ENCODE measurements around the gene SMARCC2.
"Not testable (repeated sequence)": the region's sequence is repeated elsewhere in the genome, so short reads cannot be mapped to it uniquely, and the experiment has no call there.

The SMARCC2 gene

DNA sequence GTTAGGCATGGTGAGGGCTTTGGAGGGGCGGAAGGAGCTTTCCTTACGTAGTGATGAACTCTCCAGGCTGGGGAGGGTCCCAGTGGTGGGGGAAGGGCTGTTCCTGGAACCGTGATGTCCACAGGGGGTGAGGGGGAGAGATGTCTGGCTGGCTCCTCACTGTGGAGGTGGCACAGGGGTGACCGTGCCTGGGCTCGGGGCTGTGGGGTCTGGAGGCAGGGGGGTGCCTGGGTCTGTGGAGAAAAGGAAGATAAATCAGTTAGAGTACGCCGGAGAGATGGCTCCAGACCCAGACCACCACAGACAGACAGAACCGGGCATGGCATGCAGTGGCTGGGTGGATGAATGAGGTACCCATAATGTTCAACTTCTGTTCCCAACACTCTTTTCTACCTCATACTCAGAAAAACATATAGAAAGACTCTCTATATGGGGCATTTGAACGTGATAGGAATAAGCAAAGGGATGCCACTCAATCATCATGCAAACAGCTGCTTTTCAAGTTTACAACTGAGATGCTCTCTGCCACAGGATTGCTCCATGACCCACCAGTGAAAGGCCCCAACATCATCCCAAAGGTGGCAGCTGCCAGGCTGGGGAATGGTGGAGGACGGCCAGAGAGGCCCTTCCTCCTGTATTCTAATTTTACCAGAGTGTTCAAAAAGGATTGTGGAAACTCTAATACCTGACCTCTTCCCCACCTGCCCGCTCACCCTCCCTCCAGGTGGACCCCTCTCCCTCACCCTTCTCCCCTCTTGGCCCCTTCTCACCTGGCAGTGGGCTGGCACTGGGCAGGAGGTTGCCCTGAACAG is 25.5 kb downstream of the SMARCC2 start:
- no peak for DNase-seq (ENCODE audit: low read depth in 2 of 2)

DNA sequence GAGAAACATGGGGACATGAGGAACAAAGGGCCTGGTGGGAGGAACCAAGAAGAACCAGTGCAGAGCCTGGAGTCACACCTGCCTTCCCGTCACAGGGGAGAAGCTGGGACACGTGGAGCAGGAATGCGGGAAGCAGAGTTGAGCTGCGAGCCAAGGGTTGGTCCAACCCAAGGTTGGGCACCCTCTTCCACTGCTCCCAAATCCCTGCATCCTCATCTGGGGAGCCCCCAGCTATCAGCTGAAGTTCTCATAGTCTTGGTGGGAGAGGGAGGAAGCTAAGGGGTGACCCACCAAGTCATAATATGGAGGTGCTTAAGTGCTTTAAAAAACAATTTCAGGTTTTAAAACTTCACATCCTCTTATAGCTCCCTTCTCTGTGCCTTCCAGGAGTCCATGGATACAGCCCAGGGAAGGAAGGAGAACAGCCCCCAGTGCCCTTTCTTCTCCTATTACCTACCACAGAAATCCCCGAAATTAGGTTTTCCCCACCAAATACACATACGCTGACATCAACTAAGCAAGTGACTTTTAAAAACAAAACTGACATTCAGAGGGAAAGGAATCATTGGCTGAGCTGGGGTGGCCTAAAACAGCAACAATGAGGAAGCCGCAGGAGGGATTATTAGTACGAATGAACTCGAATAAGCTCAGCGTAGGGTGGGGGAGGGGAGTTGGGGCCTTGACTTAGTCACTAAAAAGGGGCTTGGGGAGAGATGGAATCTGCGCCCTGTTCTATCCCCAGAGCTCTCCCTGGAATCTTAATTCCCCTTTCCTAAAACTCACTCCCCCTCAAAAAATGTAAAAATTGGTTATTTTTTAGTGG is 26.6 kb downstream of the SMARCC2 start:
- DNase-seq (ENCODE audit: low read depth in 2 of 2) = no peak

DNA sequence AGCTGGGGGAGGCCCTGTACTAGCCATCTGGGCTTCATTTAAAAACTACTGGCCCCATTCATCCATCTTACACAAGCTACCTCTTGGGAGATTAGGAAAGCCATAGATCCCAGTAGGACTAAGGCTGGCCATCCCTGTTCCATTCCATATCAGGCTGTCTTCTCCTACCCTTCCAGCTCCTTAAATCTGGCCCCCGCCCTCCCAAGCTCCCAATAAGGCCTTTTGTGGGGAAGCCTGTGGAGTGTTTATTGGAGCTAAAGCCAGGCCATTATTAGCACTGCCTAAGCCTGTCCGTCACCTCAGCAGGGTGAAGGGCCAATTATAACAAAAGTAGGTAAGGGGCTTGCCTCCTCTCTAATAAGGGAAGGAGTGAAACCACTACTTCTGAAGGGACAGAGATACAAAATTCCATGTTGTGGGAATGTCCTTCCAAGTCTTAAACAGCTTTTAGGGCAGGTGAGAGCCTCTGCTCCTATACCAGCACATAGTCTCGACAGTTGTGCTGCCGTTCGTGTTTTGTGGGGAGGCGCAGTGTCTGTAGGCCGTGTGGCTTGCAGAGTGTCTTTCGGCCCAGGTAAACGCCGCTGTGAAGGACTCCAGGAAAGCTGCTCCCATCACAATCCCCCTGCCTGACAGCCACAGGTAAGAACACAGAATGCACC is 27.5 kb downstream of the SMARCC2 start:
- no peak for DNase-seq (ENCODE audit: low read depth in 2 of 2)

DNA sequence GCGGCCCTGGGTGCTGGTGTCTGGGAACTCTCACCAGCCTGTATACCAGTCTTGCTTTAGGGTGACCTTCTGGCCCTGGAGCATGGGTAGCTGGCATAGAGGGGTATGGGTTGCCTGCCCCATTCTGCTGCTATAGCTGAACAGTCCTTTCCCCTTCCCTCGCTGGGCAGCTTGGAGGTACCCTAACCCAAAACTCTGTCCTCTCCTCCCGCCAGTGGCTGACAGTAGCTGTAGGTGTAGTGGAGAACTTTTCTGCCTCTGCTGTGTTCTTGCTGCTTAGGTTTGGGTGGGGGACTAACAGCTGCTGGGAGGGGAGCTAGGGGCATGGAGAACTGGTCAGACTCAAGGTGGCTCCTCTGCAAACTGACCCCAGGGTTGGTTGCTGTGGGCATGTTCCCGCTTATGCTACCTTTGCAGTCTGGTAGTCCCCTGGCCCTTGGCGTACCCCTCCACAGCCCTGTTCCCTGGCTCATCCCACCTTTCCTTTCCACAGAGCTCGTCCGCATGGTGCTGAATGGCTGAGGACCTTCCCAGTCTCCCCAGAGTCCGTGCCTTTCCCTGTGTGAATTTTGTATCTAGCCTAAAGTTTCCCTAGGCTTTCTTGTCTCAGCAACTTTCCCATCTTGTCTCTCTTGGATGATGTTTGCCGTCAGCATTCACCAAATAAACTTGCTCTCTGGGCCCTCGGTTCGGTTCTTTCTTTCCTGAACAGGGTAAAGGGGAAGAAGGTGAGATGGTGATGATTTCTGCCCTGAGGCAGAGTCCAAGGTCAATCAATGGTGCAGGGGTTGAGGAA is 28.2 kb downstream of the SMARCC2 start:
- DNase-seq (ENCODE audit: low read depth in 2 of 2) = no peak

DNA sequence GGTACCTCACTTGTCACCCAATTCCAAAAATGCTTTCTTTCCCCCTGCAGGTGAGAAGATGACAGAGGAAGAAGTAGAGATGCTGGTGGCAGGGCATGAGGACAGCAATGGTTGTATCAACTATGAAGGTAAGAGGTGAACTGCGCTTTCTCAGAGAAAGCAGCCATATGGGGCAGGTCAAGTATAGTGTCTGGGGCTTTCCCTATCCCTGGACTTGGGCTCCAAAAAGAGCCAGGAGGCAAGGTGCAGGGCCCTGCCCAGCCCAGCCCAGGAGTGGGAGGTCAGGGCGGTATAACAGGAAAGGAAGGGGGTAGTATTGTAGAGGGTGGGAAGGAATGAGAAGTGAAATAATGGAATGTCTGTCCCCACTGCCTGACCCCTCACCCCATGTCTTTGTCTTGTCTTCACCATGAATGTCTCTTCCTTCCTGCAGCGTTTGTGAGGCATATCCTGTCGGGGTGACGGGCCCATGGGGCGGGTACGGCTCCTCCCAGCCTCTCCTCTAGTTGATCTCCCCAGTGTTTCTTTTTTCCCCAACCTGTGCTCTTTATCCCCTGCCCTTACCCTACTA is 29.0 kb downstream of the SMARCC2 start:
- peak in 1 of 2 donors; percentile 32 for DNase-seq (ENCODE audit: low read depth in 2 of 2)

DNA sequence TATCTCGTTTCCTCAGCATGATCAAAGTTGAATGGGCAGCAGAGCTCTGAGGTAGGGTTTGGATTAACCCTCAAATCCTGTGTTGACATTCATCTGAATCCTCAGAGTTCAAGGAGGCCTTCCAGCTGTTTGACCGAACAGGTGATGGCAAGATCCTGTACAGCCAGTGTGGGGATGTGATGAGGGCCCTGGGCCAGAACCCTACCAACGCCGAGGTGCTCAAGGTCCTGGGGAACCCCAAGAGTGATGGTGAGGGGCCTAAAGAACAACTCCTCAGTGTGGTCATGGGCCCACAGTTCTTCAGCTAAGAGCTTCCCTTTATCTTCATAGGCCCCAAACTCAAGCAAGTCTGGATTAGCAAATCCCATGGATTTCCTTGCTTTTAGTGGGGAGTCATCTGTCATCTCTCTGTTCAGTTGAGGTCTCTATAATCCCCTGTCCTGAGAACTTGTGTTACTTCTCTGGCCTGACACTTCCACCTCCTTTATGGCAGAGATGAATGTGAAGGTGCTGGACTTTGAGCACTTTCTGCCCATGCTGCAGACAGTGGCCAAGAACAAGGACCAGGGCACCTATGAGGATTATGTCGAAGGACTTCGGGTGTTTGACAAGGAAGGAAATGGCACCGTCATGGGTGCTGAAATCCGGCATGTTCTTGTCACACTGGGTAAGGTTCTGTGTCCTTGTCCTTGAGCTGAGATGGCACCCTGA is 29.6 kb downstream of the SMARCC2 start:
- no peak for DNase-seq (ENCODE audit: low read depth in 2 of 2)

DNA sequence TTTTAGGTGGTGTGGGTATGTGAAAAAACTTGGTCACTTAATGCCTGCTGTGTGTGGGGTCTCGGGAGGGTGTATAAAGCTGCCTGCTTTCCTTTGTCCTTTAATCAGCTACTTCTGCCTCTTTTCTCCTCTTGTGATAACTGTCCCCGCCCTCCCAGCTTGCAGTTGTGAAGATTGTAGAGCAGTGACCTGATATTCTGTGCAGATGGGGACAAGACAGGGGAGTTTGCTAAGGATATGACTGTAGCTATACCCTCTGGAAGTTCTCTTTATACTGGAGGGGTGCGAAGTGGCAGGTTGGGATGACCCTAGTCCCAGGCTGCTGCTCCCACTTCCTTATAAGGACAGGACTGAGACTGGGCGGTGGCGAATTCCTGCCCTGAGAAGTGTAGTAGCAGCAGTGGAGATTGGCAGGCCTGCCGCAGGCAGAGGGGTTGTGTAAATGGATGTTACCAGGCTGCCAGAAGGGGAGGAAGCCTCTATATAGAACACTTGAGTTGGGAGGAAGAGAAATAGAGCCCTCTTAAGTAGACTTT is 30.3 kb downstream of the SMARCC2 start:
- DNase-seq (ENCODE audit: low read depth in 2 of 2) = no peak

DNA sequence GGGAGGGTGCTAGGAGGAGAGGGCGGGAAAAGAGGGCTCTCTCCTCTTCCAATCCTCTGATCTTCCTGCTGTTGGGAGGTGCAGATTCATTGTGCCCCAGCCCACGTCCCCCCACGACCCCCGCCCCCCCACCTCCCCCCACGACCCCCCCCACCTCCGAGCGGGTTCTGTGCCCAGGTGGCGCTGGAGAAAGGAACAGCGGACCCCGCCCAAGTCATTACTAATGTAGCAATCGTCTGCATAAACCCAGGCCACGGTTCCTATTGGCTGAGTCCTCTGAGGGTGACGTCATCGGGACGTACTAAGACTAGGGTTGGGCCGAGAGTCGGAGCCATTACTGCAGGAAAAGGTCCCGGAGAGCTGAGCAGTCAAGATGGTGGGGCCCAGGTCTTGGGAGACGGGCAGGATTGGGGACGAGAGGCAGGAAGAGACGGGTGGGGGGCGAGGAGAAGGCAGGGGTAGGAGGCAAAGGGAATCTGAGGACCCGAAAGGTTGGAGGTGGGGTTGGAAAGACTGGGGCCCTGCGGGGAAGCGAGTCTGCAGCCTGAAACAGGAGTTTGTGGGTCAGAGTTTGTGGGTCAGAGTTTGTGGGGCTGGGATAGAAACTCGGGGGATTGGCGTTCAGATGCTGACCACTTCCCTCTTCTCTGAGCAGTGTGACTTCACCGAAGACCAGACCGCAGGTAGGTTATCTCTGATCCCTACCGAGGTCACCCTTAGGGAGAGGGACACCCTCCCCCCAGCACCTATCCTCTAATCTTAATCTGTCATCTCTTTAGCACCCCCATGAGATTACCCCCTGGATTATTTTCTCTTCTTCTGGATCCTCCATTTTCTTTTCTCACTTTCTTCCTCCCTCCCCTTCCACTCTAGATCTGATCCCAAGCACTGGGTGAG is 31.0 kb downstream of the SMARCC2 start, which contains the start of gene MYL6:
MYL6 (plus strand) TSS at position 331 of the 897 bp plus-strand sequence; CDS start at position 374, 43 bp downstream.
- peak; percentile 72 to 84 for DNase-seq (ENCODE audit: low read depth in 2 of 2)

DNA sequence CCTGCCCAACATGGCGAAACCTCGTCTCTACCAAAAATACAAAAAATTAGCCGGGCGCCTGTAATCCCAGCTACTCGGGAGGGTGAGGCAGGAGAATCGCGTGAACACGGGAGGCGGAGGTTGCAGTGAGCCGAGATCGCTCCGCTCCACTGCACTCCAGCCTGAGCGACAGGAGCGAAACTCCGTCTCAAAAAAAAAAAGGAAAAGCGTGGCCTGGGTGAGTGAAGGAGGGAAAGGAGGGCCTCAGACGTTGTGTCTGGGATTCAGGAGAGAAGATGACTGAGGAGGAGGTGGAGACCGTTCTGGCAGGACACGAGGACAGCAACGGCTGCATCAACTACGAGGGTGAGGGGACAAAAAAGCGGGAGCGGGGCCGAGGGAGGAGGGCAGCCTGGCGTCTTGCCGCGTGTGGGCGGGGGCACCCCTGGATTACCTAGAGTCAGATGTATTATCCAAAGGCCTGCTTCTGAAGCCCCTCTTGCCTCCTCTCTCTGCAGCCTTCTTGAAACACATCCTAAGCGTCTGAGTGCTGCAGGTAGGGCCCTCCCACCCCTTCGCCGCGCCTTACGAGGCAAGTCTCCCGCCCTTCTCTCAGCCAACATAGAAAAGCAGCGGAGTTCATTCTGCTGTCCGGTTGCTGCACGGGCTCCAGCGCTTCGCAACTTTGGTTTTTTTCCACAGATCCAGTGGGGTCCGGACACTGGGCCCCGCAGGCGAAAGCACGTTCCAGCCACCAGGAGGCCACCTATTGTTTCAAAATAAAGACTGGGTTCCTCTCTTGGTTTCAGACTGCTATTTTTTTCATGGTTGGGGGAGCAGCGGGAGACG is 31.9 kb downstream of the SMARCC2 start:
- DNase-seq (ENCODE audit: low read depth in 2 of 2) = peak in 1 of 2 donors; percentile 41

DNA sequence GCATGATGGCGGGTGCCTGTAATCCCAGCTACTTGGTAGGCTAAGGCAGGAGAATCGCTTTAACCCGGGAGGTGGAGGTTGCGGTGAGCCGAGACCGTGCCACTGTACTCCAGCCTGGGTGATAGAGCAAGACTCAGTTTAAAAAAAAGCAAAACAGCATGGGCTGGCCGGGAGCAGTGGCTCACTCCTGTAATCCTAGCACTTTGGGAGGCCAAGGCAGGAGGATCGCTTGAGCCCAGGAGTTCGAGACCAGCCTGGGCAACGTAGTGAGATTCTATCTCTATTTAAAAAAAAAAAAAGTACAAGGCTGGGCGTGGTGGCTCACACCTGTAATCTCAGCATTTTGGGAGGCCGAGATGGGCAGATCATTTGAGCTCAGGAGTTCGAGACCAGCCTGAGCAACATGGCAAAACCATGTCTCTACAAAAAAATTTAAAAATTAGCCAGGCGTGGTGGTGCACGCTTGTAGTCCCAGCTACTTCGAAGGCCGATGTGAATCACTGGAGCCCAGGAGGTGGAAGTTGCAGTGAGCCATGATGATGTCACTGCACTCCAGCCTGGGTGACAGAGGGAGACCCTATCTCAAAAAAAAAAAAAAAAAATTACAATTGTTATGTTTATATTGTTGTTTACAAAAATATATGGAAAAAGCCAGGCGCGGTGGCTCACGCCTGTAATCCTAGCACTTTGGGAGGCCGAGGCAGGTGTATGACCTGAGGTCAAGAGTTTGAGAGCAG is 32.7 kb downstream of the SMARCC2 start:
- not testable (repeated sequence) for DNase-seq (ENCODE audit: low read depth in 2 of 2)

DNA sequence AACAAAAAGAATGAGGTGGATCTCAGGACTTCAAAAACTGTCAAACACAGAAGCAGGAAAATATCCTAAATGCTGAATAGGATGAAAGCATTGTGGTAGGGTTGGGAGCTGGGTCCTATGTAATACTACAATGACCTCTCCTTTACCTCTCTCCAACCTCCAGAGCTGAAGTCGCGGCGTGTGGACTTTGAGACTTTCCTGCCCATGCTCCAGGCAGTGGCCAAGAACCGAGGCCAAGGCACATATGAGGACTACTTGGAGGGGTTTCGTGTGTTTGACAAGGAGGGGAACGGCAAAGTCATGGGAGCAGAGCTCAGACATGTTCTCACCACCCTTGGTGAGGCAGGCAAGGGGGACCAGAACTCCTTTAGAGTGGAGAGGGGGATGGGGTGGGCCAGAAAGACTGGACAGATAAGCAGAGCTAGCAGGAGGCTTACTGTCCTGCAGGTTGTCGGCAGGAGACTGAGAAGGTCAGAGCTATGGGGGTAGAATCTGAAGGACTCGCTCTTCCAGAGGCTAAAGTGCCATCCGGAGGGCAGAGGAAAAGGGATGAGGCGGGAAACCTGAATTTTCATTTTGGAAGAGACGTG is 33.9 kb downstream of the SMARCC2 start:
- DNase-seq (ENCODE audit: low read depth in 2 of 2) = no peak

DNA sequence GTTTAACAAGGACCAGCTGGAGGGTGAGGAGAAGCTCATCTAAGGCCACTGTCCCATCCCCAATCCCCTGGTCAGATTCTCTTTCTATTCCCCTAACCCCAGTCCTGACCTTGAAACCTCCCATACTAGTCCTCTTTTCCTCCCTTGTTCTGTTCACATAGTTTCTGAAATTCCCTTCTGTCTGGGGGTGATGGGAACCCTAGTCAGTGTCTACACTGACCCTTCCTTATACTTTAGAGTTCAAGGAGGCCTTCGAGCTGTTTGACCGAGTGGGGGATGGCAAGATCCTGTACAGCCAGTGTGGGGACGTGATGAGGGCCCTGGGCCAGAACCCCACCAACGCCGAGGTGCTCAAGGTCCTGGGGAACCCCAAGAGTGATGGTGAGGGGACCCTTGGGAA is 34.5 kb downstream of the SMARCC2 start:
- no peak for DNase-seq (ENCODE audit: low read depth in 2 of 2)

DNA sequence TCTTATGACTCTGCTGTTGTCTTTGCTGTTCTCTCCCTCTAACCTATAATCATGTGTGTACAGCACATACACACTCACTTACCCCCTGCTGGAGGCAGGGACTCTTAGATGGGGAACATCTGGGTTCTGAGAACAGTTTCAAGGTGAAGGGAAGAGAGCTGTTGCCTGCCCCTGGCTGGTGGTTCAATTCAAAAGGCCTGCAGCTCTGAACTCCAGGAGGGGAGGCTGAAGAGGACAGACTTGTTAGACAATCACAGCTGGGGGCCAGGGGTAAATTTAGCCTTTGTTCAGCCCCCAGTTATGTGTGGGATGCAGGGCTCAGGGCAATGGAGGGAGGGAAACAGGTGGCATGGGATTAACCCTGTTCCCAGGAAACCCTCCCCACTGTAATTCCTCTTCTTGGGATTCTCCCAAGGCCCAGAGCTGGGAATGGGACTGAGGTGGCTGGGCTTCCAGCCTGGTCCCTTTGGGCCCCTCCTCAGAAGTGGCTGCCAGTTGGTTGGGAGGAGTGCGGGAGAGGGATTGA is 35.0 kb downstream of the SMARCC2 start:
- DNase-seq (ENCODE audit: low read depth in 2 of 2) = no peak

DNA sequence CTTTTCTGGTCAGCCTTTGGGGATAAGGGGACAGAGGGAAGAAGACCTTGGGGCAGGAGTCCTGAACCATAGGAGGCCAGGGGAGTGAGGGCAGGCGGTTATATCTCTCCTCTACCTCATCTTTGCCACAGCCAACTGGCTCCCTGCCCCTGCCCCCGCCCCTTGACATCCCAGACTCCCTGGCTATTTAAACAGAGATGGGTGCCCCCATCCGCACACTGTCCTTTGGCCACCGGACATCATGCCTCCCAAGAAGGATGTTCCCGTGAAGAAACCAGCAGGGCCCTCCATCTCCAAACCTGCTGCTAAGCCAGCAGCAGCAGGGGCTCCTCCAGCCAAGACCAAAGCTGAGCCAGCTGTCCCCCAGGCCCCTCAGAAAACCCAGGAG is 35.6 kb downstream of the SMARCC2 start:
- DNase-seq (ENCODE audit: low read depth in 2 of 2) = no peak

DNA sequence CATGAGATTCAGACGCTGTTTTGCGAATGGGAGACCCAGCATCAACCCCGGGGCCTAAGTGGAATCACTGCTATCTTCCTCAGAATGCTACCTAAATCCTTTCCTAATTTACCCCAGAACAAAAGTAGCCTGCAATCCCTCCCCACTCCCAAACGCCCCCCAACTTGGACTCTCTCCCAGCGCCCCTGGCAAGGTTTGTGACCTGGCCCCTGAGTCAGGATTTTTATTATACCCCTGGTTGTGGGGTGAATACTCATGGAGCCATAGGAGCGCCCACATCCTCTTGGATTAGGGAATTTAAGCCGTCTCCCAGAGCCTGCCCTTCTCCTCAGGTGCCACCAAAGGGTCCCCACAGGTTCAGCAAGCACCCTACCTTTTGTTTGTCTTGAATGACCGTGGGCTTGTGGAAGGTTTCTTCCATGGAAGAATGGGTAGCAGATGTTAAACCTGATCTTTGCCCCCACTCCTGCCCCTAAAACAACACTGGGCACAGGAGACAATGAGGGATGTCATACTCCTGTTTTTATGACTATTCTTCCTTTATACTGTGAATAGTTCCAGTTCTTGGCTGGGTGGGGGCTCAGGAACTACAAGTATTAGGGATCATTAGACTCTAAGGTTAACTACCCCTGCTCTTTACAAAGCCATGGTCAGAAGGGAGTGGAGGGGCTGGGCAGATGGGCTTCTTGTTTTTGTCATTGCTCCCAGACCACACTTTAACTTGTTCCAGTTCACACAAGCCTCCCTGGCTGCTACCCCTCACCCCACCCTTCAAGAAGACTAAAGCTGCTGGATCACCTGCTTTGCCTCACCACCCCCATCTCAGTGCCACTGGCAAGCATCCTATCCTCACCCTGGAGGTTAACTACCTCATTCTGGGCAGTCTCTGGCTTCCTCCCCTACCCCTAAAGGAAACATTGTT is 36.3 kb downstream of the SMARCC2 start:
- no peak for DNase-seq (ENCODE audit: low read depth in 2 of 2)
